ENCODE measurements around the gene ZNF469. TPM values are rescaled to one million over a fixed set of nuclear protein-coding genes. Genes with fewer than 3 reads are reported as not detected.

Gene ZNF469
- total RNA-seq, 2 donors from 2014 or later = 0.17 to 0.40 TPM

DNA sequence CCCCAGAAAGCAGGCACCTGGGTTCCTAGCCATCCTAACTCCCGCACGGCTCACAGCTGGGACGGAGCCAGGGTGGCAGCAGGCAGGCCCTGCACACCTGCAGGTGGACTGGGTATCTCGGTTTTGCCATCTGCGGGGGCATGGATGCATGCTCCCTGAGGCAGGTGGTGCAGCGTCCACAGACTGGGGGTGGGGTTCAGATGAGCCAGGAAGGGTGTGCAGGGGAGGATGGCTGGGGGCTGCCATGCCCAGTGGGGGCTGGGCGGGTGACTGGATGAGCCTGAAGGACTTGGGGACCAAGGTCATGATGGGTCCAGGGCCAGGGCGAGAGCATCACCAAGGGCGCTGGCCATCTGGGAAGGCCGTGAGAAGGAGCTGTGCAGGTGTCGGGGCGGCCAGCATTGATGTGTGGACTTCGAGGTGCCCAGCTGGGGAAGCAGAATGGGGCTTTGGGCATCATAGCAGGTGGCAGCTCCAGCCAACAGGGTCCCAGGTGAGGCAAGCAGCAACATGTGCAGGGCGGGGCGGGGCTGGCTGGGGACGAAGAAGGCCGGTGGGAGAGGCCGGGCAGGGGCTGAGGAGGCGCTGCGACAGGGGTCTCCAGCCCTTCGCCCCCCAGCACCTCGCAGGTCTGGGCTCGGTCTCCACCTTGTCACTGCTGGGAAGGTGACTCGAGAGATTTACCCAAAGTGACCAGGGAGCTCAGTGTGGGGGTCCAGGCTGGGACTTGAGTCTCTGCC, 41.0 kb upstream of the ZNF469 start:
- no peak for DNase-seq
- H3K4me3 ChIP-seq = no peak overlapping the region
- H3K27ac ChIP-seq = no peak overlapping the region
- H3K4me1 ChIP-seq = no peaks in the 10 kb centered on the region
- TF ChIP-seq, protein P1, sequence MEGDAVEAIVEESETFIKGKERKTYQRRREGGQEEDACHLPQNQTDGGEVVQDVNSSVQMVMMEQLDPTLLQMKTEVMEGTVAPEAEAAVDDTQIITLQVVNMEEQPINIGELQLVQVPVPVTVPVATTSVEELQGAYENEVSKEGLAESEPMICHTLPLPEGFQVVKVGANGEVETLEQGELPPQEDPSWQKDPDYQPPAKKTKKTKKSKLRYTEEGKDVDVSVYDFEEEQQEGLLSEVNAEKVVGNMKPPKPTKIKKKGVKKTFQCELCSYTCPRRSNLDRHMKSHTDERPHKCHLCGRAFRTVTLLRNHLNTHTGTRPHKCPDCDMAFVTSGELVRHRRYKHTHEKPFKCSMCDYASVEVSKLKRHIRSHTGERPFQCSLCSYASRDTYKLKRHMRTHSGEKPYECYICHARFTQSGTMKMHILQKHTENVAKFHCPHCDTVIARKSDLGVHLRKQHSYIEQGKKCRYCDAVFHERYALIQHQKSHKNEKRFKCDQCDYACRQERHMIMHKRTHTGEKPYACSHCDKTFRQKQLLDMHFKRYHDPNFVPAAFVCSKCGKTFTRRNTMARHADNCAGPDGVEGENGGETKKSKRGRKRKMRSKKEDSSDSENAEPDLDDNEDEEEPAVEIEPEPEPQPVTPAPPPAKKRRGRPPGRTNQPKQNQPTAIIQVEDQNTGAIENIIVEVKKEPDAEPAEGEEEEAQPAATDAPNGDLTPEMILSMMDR (IDR thresholded peaks at IDR 0.05) = no peak
- no peaks in the 10 kb centered on the region for H3K27me3 ChIP-seq
- H3K9me3 ChIP-seq = no peaks in the 10 kb centered on the region
- no peaks in the 10 kb centered on the region for H3K36me3 ChIP-seq
- no peak overlapping the region for H3K9ac ChIP-seq (ENCODE audit: low read depth in 2 of 2, low read length in 2 of 2)
- intact Hi-C loops (cut with DNase I) = no loop called here

DNA sequence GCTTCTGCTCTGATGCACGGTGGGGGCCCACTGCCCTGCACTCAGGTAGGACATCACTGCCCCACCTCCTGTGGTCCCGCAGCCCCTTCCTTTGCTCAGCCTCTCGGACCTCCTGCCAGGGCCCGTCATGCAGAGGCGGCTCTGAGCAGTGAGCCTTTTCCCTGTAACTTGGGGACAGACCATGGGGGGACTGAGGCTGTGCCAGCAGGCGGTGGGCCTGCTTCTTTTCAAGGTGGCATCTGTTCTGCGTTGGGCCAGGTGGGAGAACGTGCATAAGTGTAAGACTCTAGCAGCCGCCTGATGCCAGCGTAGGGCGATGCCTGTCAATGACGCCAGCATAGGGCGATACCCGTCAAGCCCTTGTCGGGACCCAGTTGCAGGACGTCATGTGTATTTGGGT, 40.3 kb upstream of the ZNF469 start:
- no peaks in the 10 kb centered on the region for H3K36me3 ChIP-seq
- H3K4me1 ChIP-seq = no peaks in the 10 kb centered on the region
- no peak overlapping the region for H3K27ac ChIP-seq
- intact Hi-C loops (cut with DNase I) = no loop called here
- H3K27me3 ChIP-seq = no peaks in the 10 kb centered on the region
- no peaks in the 10 kb centered on the region for H3K9me3 ChIP-seq
- TF ChIP-seq, protein P1 (IDR thresholded peaks at IDR 0.05) = no peak
- H3K9ac ChIP-seq (ENCODE audit: low read depth in 2 of 2, low read length in 2 of 2) = no peak overlapping the region
- DNase-seq = no peak
- no peak overlapping the region for H3K4me3 ChIP-seq

DNA sequence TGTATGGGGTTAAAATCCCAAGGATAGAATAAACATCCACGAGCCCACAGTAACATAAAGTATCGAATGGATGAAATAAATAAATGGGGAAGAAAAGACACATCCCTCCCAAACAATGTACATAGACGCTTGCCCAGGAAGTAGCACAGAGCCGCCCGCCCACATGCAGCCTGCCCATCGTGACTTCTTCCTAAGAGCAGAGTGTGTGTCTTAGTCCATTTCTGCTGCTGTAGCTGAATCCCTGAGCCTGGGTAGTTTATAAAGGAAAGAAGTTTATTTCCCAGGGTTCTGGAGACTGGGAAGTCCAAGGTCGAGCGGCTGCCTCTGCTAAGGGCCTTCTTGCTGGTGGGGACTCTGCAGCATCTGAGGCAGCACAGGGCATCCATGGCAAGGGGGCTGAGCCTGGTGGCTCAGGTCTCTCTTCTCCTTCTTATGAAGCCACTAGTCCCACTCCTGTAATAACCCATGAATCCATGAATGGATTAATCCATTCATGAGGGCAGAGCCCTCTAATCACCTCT, 39.4 kb upstream of the ZNF469 start:
- TF ChIP-seq, protein P1 (IDR thresholded peaks at IDR 0.05) = no peak
- DNase-seq = no peak

DNA sequence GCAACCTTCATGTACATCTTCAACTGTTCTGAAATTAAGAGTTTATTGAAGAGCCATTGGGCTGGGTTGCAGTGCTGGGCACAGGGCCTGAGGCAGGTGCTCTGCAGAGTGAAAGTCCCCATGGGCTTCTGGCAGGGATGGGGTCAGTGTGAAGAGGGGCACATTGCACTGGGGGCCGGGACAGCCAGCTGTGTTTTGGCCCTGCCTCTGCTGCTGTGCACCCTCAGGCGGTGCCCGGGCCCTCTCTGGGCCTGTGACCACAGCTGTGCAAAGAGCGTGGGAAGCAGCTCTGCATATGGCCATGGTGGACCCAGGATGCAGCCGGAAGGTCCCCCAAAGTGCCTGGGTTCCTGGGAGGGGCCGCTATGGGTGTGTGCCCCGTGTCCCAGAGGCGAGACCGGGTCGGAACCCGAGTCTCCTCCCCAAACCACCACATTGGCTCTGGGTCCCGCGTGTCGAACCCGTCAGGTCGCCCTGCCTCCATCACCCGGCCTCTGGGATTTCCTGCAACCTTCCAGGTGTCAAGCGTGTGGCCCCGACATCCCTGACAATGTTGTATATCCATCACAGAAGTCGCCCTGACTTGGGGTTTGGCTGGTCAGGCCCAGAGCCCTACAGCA, 38.2 kb upstream of the ZNF469 start:
- Histone ChIP-seq H3K9ac (ENCODE audit: low read depth in 2 of 2, low read length in 2 of 2) (no peak overlapping the region), H3K27ac (no peak overlapping the region), H3K9me3 (no peaks in the 10 kb centered on the region), H3K36me3 (no peaks in the 10 kb centered on the region), H3K4me1 (no peaks in the 10 kb centered on the region), H3K27me3 (no peaks in the 10 kb centered on the region), H3K4me3 (no peak overlapping the region)
- TF ChIP-seq, protein P1 (IDR thresholded peaks at IDR 0.05) = no peak
- no peak for DNase-seq
- intact Hi-C loops (cut with DNase I) = no loop called here

More for the DNA sequence above, 39.4 kb upstream of the ZNF469 start:
- no peaks in the 10 kb centered on the region for H3K9me3 ChIP-seq
- H3K9ac ChIP-seq (ENCODE audit: low read depth in 2 of 2, low read length in 2 of 2) = no peak overlapping the region
- no peak overlapping the region for H3K4me3 ChIP-seq
- no peaks in the 10 kb centered on the region for H3K27me3 ChIP-seq
- no peaks in the 10 kb centered on the region for H3K36me3 ChIP-seq
- no peak overlapping the region for H3K27ac ChIP-seq
- intact Hi-C loops (cut with DNase I) = no loop called here
- H3K4me1 ChIP-seq = no peaks in the 10 kb centered on the region

DNA sequence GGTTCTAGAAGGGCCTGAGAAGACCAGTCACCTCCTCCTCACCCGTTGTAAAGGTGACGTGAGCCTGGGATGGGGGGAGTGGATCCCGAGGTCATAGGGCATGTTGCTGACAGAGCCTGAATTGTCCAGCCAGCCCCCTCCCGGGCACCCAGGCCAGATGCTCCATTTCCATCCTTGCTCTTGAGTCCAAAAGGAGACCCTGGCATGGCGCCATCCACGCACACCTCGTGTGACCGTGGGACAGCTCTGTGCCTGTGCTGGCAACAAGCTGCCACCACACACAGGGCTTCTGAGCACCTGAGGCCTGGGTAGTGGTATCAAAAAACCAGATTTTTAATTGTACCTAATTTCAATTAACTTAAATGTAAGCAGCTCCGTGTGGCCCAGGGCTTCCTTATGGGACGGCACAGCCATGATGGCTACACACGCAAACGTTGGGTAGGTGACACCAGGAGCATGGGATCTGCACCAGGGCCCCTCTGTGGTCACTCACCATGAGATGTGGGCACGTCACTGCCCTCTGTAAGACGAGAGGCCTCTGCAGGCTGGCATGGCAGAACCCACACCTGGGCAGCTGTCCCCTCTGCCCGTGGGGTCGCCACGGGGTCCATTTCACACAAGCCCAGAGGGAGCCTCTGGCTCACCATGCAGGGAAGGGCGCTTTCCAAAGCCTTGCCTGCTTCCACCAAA, 37.6 kb upstream of the ZNF469 start:
- no peak for DNase-seq
- Histone ChIP-seq H3K27me3 (no peaks in the 10 kb centered on the region), H3K9ac (ENCODE audit: low read depth in 2 of 2, low read length in 2 of 2) (no peak overlapping the region), H3K27ac (no peak overlapping the region), H3K36me3 (no peaks in the 10 kb centered on the region), H3K4me1 (no peaks in the 10 kb centered on the region), H3K4me3 (no peak overlapping the region), H3K9me3 (no peaks in the 10 kb centered on the region)
- TF ChIP-seq, protein P1 (IDR thresholded peaks at IDR 0.05) = no peak
- intact Hi-C loops (cut with DNase I) = no loop called here

All from colonic mucosa (tissue), 4 donors.